Left ventricle myocardium inferior (tissue), 1 donor: Measurements from ENCODE around the gene OR5T3. TPM values are rescaled to one million over a fixed set of nuclear protein-coding genes. Genes with fewer than 3 reads are reported as not detected.
"Not testable (repeated sequence)": the region's sequence is repeated elsewhere in the genome, so short reads cannot be mapped to it uniquely, and the experiment has no call there.

Experiments used
- DNase-seq: peaks from one replicate; pipeline ENCODE4 v3.0.0-alpha.2; 2020
- H3K27ac ChIP-seq: fragments of 200-600 bp; replicated peaks from 2 replicates; pipeline ENCODE4 v1.8.0; 2021
- H3K27me3 ChIP-seq: fragments of 200-600 bp; 2 replicates; pipeline ENCODE4 v1.8.0; 2021; ENCODE audit warnings: low read depth
- H3K36me3 ChIP-seq: fragments of 200-600 bp; 2 replicates; pipeline ENCODE4 v1.8.0; 2021
- H3K4me1 ChIP-seq: fragments of 200-600 bp; 2 replicates; pipeline ENCODE4 v1.8.0; 2021
- H3K4me3 ChIP-seq: fragments of 200-600 bp; 2 replicates; pipeline ENCODE4 v1.8.0; 2021; ENCODE audit warnings: mild to moderate bottlenecking, moderate library complexity
- H3K9me3 ChIP-seq: fragments of 200-600 bp; replicated peaks from 2 replicates; pipeline ENCODE4 v1.8.0; 2021
- intact Hi-C: fragments of 100-400 bp; cut with micrococcal nuclease; formaldehyde crosslinking; loops from one replicate; pipeline ENCODE4 v1.11.0; 2022
- long read RNA-seq: library from polyadenylated mRNA; unstranded; transcript quantifications from one replicate; pipeline ENCODE4 v2.0.0, GENCODE V29; 2021
- total RNA-seq: library from RNA; stranded (reverse); fragmentation: NEBNext Ultra II Directional; extraction: Animal tissue kit (Norgen Biotek cat#: 25700); gene quantifications from one replicate; pipeline ENCODE4 v1.2.1, GENCODE V29; 2021
- TF ChIP-seq, protein P1 (sequence below): fragments of 200-600 bp; IDR thresholded peaks from 2 replicates; pipeline ENCODE4 v1.8.0; 2021; ENCODE audit warnings: antibody characterized with exemption, mild to moderate bottlenecking, borderline replicate concordance
- donor health status: DM: no; HTN: yes; CAD: no; lungs with severe emphysema.

Gene OR5T3
- not detected for total RNA-seq
- long read RNA-seq: 0 reads

DNA sequence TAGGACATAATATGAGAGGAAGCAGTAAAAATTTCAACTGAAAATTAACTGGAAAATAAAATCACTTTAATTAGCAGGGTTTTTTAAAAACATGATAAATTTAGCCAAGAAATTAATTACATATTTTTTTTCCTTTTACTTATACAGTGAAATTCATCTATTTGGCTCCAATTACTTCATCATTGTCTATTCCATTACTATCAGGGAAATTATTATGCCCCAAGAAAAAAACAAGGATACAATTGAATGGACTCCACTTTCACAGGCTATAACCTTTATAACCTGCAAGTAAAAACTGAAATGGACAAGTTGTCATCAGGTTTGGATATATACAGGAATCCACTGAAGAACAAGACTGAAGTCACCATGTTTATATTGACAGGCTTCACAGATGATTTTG is at the start of gene OR5T3:
Gene OR5T3, plus strand, starts transcription at position 301 of the 400 bp plus-strand sequence. Its CDS starts 0 bp downstream, at position 301.
- DNase-seq: no peak
- Histone ChIP-seq H3K27me3 (no peaks in the 10 kb centered on the region), H3K4me3 (no peak within 1 kb of the TSS), H3K27ac (no peak within 1 kb of the TSS), H3K36me3 (no peaks in the 10 kb centered on the region), H3K9me3 (peaks cover 12% of the 10 kb centered on the region), H3K4me1 (no peaks in the 10 kb centered on the region)
- TF ChIP-seq, protein P1, sequence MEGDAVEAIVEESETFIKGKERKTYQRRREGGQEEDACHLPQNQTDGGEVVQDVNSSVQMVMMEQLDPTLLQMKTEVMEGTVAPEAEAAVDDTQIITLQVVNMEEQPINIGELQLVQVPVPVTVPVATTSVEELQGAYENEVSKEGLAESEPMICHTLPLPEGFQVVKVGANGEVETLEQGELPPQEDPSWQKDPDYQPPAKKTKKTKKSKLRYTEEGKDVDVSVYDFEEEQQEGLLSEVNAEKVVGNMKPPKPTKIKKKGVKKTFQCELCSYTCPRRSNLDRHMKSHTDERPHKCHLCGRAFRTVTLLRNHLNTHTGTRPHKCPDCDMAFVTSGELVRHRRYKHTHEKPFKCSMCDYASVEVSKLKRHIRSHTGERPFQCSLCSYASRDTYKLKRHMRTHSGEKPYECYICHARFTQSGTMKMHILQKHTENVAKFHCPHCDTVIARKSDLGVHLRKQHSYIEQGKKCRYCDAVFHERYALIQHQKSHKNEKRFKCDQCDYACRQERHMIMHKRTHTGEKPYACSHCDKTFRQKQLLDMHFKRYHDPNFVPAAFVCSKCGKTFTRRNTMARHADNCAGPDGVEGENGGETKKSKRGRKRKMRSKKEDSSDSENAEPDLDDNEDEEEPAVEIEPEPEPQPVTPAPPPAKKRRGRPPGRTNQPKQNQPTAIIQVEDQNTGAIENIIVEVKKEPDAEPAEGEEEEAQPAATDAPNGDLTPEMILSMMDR: no peak
- intact Hi-C loops: no loop called here

DNA sequence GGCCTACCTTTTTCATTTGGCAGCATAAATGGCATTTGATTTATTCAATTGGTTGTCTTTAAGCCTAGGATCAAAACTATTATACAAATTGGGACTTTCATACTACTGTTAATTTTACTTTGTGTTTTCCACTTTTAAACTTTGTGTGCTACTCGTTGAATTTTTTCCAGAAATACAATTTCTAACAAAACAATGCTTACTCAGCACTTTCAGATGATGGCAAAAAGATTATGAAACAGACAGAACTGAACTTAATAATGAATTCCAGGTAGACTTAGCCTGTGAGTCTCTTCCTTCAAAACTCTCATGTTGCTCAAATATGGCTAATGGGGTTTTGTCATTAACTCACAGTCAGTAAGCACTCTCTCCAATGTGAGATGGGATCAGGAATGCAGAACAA is 44.3 kb upstream of the OR5T3 start:
- intact Hi-C loops: no loop called here
- Histone ChIP-seq H3K9me3 (no peaks in the 10 kb centered on the region), H3K36me3 (no peaks in the 10 kb centered on the region), H3K27ac (no peak overlapping the region), H3K4me3 (no peak overlapping the region), H3K27me3 (no peaks in the 10 kb centered on the region), H3K4me1 (no peaks in the 10 kb centered on the region)
- TF ChIP-seq, protein P1: no peak
- DNase-seq: no peak

DNA sequence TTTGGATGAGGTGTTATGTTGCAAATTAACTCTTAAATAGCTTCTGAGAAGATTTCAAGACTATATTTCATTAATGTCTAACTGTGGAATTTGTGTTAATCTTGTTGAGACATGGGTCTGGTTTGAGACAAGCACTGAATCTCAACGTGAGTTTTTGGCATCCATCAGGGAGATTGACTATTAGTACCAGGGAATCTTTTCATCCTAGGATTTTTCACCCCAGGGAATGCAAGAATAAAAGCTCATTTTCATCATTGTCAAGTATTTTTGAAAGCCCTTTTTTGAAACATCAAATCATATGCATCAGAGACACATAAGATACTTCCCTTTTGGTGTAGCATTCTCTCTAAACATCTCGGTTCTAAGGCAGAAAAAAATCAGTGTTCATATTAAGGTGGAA is 37.5 kb upstream of the OR5T3 start:
- H3K9me3 ChIP-seq: peaks cover 31% of the 10 kb centered on the region
- H3K27ac ChIP-seq: no peak overlapping the region
- TF ChIP-seq, protein P1: no peak
- no peaks in the 10 kb centered on the region for H3K36me3 ChIP-seq
- no peak overlapping the region for H3K4me3 ChIP-seq
- H3K4me1 ChIP-seq: no peaks in the 10 kb centered on the region
- H3K27me3 ChIP-seq: no peaks in the 10 kb centered on the region
- intact Hi-C loops: no loop called here
- no peak for DNase-seq

DNA sequence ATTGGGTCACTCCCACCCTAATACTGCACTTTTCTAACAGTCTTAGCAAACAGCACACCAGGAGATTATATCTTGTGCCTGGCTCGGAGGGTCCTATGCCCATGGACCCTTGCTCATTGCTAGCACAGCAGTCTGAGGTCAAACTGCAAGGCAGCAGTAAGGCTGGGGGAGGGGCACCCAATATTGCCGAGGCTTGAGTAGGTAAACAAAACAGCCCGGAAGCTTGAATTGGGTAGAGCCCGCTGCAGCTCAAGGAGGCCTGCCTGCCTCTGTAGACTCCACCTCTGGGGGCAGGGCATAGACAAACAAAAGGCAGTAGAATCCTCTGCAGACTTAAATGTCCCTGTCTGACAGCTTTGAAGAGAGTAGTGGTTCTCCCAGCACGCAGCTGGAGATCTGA is 32.3 kb upstream of the OR5T3 start:
- H3K4me3 ChIP-seq, H3K4me1 ChIP-seq, DNase-seq, H3K27me3 ChIP-seq, H3K36me3 ChIP-seq, H3K27ac ChIP-seq, intact Hi-C loops: not testable (repeated sequence)
- H3K9me3 ChIP-seq: peaks cover 49% of the 10 kb centered on the region

DNA sequence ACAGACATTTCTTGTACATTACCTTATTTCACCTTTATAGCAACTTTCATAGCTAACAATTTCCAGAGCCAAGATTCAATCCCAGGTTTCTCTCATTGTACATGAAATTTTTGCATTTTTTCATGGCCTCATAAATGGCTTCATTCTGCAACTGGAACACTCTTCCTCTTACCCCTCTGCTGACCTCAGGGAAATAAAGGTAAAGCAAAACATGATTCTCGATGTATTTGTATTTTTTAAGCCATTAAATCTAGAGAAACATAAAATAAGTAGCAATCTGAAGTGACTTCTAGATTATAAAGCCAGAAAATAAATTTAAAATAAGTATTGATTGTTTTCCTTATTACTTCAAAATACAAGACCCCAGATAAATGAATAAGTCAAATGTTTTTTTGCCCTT is 17.9 kb upstream of the OR5T3 start, which contains the start of gene OR5T2:
Gene OR5T2, minus strand, starts transcription at position 101 of the 400 bp plus-strand sequence. CDS start 1,193 bp downstream, outside the sequence.
- DNase-seq: no peak
- H3K9me3 ChIP-seq: peaks cover 18% of the 10 kb centered on the region
- no peaks in the 10 kb centered on the region for H3K4me1 ChIP-seq
- intact Hi-C loops: no loop called here
- no peak within 1 kb of the TSS for H3K27ac ChIP-seq
- no peaks in the 10 kb centered on the region for H3K36me3 ChIP-seq
- TF ChIP-seq, protein P1: no peak
- no peaks in the 10 kb centered on the region for H3K27me3 ChIP-seq
- H3K4me3 ChIP-seq: no peak within 1 kb of the TSS

DNA sequence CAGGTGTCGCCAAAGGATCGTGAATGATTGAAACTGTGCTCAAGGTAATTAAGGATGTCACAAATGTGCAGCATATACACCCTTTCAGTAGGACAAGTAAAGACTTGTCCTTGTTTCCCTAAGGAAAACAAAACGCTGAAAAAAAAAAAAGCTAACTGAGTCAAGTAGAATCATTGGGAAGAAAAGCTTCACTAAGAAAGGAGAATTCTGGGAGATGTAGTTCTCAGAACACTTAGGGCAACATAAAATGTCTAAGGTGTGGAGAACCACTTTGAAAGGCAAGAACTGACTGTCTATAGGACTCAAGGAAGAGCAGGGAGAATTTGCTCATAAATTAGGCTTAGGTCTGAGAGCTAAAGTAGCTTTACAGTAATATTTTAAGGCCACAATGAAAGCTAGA is 19.0 kb downstream of the OR5T3 start:
- Histone ChIP-seq H3K36me3 (no peaks in the 10 kb centered on the region), H3K9me3 (peaks cover 39% of the 10 kb centered on the region), H3K4me3 (no peak overlapping the region), H3K4me1 (no peaks in the 10 kb centered on the region), H3K27me3 (no peaks in the 10 kb centered on the region), H3K27ac (no peak overlapping the region)
- no peak for DNase-seq
- TF ChIP-seq, protein P1: no peak
- intact Hi-C loops: no loop called here
